GM23338 (cell line): ENCODE results near the gene PUM2.

Source experiments
- CREB1 ChIP-seq: fragments of 250-450 bp; sonication (Bioruptor Pico); IDR thresholded peaks from 2 replicates; pipeline ENCODE4 v1.5.0; 2020; ENCODE audit warnings: low read depth, mild to moderate bottlenecking, moderate library complexity
- EZH2 ChIP-seq: fragments of 200-600 bp; sonication (generic); IDR thresholded peaks from one replicate; pipeline ENCODE4 v1.8.0; 2017; ENCODE audit warnings: antibody characterized with exemption, mild to moderate bottlenecking, low read depth; ENCODE audit not compliant: unreplicated experiment
- EZH2phosphoT487 ChIP-seq: fragments of 200-600 bp; sonication (generic); IDR thresholded peaks from one replicate; pipeline ENCODE4 v1.8.1; 2018; ENCODE audit warnings: antibody characterized with exemption; ENCODE audit not compliant: unreplicated experiment
- NANOG ChIP-seq: IDR thresholded peaks from 2 replicates; pipeline ENCODE4 v1.6.1; 2016; ENCODE audit warnings: antibody characterized with exemption, borderline replicate concordance
- POLR2AphosphoS5 ChIP-seq: IDR thresholded peaks from 2 replicates; pipeline ENCODE4 v1.6.1; 2016; ENCODE audit warnings: antibody characterized with exemption, low read depth
- TF ChIP-seq, protein P1 (sequence below), 2 experiments: fragments of 200-600 bp in 1 of 2; sonication (generic) in 1 of 2; conservative IDR thresholded peaks; 2 replicates each; pipeline versions ENCODE4 v1.5.1 to v1.6.1; 2016 to 2017; ENCODE audit warnings: antibody characterized with exemption in 2 of 2, low read depth in 2 of 2, mild to moderate bottlenecking in 2 of 2, moderate library complexity in 1 of 2
- TF ChIP-seq, protein P2 (sequence below): IDR thresholded peaks from one replicate; pipeline ENCODE4 v1.6.1; 2018; ENCODE audit warnings: antibody characterized with exemption; ENCODE audit not compliant: unreplicated experiment

DNA sequence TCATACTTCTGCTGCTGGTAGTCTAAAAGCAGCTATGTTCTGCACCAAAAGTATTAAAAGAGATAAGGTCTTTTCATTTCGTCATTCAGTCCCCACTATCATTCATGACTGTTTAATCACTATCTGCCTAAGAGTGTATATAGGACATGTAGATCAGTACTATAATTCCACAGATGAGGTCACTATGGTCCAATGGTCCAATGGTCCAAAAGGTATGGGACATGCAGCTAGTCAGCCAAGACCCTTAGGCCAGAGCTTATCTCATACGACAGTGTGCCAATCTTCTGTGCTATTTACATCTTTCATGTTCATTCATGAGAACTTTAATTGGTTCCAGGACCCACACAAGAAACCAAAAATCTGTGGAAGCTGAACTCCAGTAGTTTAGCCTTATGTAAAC, 83.1 kb downstream of the PUM2 start:
- no peak for TF ChIP-seq EZH2phosphoT487
- TF ChIP-seq, protein P1, sequence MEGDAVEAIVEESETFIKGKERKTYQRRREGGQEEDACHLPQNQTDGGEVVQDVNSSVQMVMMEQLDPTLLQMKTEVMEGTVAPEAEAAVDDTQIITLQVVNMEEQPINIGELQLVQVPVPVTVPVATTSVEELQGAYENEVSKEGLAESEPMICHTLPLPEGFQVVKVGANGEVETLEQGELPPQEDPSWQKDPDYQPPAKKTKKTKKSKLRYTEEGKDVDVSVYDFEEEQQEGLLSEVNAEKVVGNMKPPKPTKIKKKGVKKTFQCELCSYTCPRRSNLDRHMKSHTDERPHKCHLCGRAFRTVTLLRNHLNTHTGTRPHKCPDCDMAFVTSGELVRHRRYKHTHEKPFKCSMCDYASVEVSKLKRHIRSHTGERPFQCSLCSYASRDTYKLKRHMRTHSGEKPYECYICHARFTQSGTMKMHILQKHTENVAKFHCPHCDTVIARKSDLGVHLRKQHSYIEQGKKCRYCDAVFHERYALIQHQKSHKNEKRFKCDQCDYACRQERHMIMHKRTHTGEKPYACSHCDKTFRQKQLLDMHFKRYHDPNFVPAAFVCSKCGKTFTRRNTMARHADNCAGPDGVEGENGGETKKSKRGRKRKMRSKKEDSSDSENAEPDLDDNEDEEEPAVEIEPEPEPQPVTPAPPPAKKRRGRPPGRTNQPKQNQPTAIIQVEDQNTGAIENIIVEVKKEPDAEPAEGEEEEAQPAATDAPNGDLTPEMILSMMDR (conservative IDR thresholded peaks at IDR 0.05; ENCODE audit: low read depth in 2 of 2): no peak
- no peak for TF ChIP-seq EZH2
- TF ChIP-seq NANOG: no peak
- no peak for TF ChIP-seq POLR2AphosphoS5
- no peak for TF ChIP-seq CREB1 (CRISPR knock-in tag)
- TF ChIP-seq, protein P2, sequence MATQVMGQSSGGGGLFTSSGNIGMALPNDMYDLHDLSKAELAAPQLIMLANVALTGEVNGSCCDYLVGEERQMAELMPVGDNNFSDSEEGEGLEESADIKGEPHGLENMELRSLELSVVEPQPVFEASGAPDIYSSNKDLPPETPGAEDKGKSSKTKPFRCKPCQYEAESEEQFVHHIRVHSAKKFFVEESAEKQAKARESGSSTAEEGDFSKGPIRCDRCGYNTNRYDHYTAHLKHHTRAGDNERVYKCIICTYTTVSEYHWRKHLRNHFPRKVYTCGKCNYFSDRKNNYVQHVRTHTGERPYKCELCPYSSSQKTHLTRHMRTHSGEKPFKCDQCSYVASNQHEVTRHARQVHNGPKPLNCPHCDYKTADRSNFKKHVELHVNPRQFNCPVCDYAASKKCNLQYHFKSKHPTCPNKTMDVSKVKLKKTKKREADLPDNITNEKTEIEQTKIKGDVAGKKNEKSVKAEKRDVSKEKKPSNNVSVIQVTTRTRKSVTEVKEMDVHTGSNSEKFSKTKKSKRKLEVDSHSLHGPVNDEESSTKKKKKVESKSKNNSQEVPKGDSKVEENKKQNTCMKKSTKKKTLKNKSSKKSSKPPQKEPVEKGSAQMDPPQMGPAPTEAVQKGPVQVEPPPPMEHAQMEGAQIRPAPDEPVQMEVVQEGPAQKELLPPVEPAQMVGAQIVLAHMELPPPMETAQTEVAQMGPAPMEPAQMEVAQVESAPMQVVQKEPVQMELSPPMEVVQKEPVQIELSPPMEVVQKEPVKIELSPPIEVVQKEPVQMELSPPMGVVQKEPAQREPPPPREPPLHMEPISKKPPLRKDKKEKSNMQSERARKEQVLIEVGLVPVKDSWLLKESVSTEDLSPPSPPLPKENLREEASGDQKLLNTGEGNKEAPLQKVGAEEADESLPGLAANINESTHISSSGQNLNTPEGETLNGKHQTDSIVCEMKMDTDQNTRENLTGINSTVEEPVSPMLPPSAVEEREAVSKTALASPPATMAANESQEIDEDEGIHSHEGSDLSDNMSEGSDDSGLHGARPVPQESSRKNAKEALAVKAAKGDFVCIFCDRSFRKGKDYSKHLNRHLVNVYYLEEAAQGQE: no peak
